NCI-H82 treated with DMSO at 0.1 percent for 48 hours (cell line): ENCODE data around the gene IKZF3.
"Not testable (repeated sequence)": the region's sequence is repeated elsewhere in the genome, so short reads cannot be mapped to it uniquely, and the experiment has no call there.

Experiments
- DNase-seq: peaks from one replicate; lab custom pipeline; 2025; ENCODE audit not compliant: unreplicated experiment; lab: John Stamatoyannopoulos, UW

IKZF3 gene

GRCh38 chr17:39863918-39864746, at the start of gene IKZF3:
Gene IKZF3 (minus strand): TSS chr17:39864312. CDS start chr17:39864126, 186 bp downstream.
- DNase-seq = no peak

GRCh38 chr17:39908789-39909352, 44.8 kb upstream of the IKZF3 start:
- no peak for DNase-seq

- DNase-seq = no peak
These were observed 40.8 kb upstream of the IKZF3 start for GRCh38 chr17:39904990-39905288.

GRCh38 chr17:39903158-39903884, 39.2 kb upstream of the IKZF3 start:
- DNase-seq = no peak

- DNase-seq = not testable (repeated sequence)
These were observed 37.9 kb upstream of the IKZF3 start for GRCh38 chr17:39902027-39902426.

GRCh38 chr17:39899215-39899614, 35.1 kb upstream of the IKZF3 start:
- DNase-seq = no peak

- no peak for DNase-seq
These were observed 34.0 kb upstream of the IKZF3 start for GRCh38 chr17:39898088-39898487.

GRCh38 chr17:39894681-39895376, 30.7 kb upstream of the IKZF3 start:
- DNase-seq = no peak

GRCh38 chr17:39889200-39889599, 25.1 kb upstream of the IKZF3 start:
- DNase-seq = no peak

- no peak for DNase-seq
These were observed 23.0 kb upstream of the IKZF3 start for GRCh38 chr17:39887078-39887477.

- not testable (repeated sequence) for DNase-seq
These were observed 22.0 kb upstream of the IKZF3 start for GRCh38 chr17:39886102-39886501.

GRCh38 chr17:39872751-39873150, 8.6 kb upstream of the IKZF3 start:
- no peak for DNase-seq

GRCh38 chr17:39871801-39872200, 7.7 kb upstream of the IKZF3 start:
- DNase-seq = no peak

- DNase-seq = no peak
These were observed 6.7 kb upstream of the IKZF3 start for GRCh38 chr17:39870776-39871175.

GRCh38 chr17:39868554-39868942, 4.4 kb upstream of the IKZF3 start:
- DNase-seq = no peak

- DNase-seq = no peak
These were observed 3.9 kb upstream of the IKZF3 start, which contains the start of gene ZPBP2 for GRCh38 chr17:39867880-39868553. Gene ZPBP2 (plus strand): TSS chr17:39868202. CDS start chr17:39868355, 153 bp downstream.

- DNase-seq = no peak
These were observed 3.2 kb upstream of the IKZF3 start for GRCh38 chr17:39867084-39867879.

GRCh38 chr17:39866013-39866730, 2.1 kb upstream of the IKZF3 start:
- DNase-seq = no peak

GRCh38 chr17:39863244-39863917, 731 bp downstream of the IKZF3 start:
- no peak for DNase-seq
